Retinal pigment epithelial cell (primary cell): ENCODE results near the gene ZNF462.
A peak's percentile ranks its signal among the peaks of the same experiment; 100 is the strongest.
"Not testable (repeated sequence)": the region's sequence is repeated elsewhere in the genome, so short reads cannot be mapped to it uniquely, and the experiment has no call there.

Experiments used
- DNase-seq: peaks from one replicate; pipeline ENCODE4 v3.0.0-alpha.2; 2010; ENCODE audit warnings: low read depth
- H3K4me3 ChIP-seq: 2 replicates; pipeline ENCODE4 v1.5.1; 2011; ENCODE audit warnings: mild to moderate bottlenecking, low read length, control low read depth, moderate library complexity
- CTCF ChIP-seq: conservative IDR thresholded peaks from 2 replicates; pipeline ENCODE4 v1.5.1; 2011; ENCODE audit warnings: low read depth, low read length, control low read depth, inconsistent platforms

The ZNF462 gene

GRCh38 chr9:106897751-106898150 is 34.8 kb downstream of the ZNF462 start:
- no peak overlapping the region for H3K4me3 ChIP-seq
- DNase-seq, result no peak
- no peak for TF ChIP-seq CTCF

GRCh38 chr9:106900523-106900922 is 37.6 kb downstream of the ZNF462 start:
- DNase-seq, H3K4me3 ChIP-seq: not testable (repeated sequence)

- H3K4me3 ChIP-seq, result no peak overlapping the region
- TF ChIP-seq CTCF, result no peak
- DNase-seq, result no peak
Observed at GRCh38 chr9:106906129-106906528, 43.2 kb downstream of the ZNF462 start.

- no peak for TF ChIP-seq CTCF
- no peak overlapping the region for H3K4me3 ChIP-seq
- no peak for DNase-seq
Observed at GRCh38 chr9:106911951-106912350, 49.0 kb downstream of the ZNF462 start.

- H3K4me3 ChIP-seq, result no peak overlapping the region
- no peak for DNase-seq
- TF ChIP-seq CTCF, result no peak
Observed at GRCh38 chr9:106913276-106913675, 50.3 kb downstream of the ZNF462 start.

GRCh38 chr9:106915851-106916250 is 52.9 kb downstream of the ZNF462 start:
- H3K4me3 ChIP-seq, result no peak overlapping the region
- no peak for DNase-seq
- TF ChIP-seq CTCF, result no peak

- peak; percentile 48 for DNase-seq
- no peak for TF ChIP-seq CTCF
- no peak overlapping the region for H3K4me3 ChIP-seq
Observed at GRCh38 chr9:106916466-106917235, 53.7 kb downstream of the ZNF462 start.
